ENCODE results near the gene CELF6.

DNA sequence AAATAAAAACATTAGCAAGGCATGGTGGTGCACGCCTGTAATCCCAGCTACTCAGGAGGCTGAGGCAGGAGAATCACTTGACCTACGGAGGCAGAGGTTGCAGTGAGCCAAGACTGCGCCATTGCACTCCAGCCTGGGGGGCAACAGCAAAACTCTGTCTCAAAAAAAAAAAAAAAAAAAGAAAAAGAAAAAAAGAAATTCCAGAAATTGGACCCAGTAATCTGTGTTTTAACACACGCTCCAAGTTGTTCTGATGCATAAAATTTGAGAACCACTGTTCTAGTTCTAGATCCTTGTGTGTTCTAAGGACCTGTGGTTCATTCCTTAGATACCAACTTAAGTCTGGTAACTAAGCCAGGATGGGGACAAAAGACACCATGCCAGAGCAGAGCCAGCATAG, 50.2 kb downstream of the CELF6 start:
- TF ChIP-seq CTCF (conservative IDR thresholded peaks at IDR 0.05; ENCODE audit: low read depth, low read length) (no peak), EZH2 (IDR thresholded peaks at IDR 0.05; ENCODE audit: borderline replicate concordance, low read depth, low read length, poor library complexity, severe bottlenecking) (no peak)
